COLO668 (cell line): Measurements from ENCODE around the gene CDC42EP4.
A peak's percentile ranks its signal among the peaks of the same experiment; 100 is the strongest.
"Not testable (repeated sequence)": the region's sequence is repeated elsewhere in the genome, so short reads cannot be mapped to it uniquely, and the experiment has no call there.

Experiments
- DNase-seq: peaks from one replicate; lab custom pipeline; 2025; ENCODE audit not compliant: unreplicated experiment; lab: John Stamatoyannopoulos, UW

CDC42EP4 gene

GRCh38 chr17:73343168-73343634 is 31.4 kb upstream of the CDC42EP4 start:
- no peak for DNase-seq

GRCh38 chr17:73342541-73343167 is 30.9 kb upstream of the CDC42EP4 start:
- no peak for DNase-seq

GRCh38 chr17:73342050-73342522 is 30.3 kb upstream of the CDC42EP4 start:
- no peak for DNase-seq

- DNase-seq: no peak
Measured at GRCh38 chr17:73341350-73342049, 29.7 kb upstream of the CDC42EP4 start.

- no peak for DNase-seq
Measured at GRCh38 chr17:73340093-73340596, 28.3 kb upstream of the CDC42EP4 start.

- no peak for DNase-seq
Measured at GRCh38 chr17:73338566-73339197, 26.9 kb upstream of the CDC42EP4 start.

- no peak for DNase-seq
Measured at GRCh38 chr17:73338050-73338521, 26.3 kb upstream of the CDC42EP4 start.

GRCh38 chr17:73337330-73337710 is 25.5 kb upstream of the CDC42EP4 start:
- DNase-seq: no peak

- DNase-seq: no peak
Measured at GRCh38 chr17:73336408-73337329, 24.9 kb upstream of the CDC42EP4 start.

- peak; percentile 79 for DNase-seq
Measured at GRCh38 chr17:73335591-73336407, 24.0 kb upstream of the CDC42EP4 start.

- peak; percentile 47 for DNase-seq
Measured at GRCh38 chr17:73334771-73335513, 23.1 kb upstream of the CDC42EP4 start.

GRCh38 chr17:73333445-73333844 is 21.6 kb upstream of the CDC42EP4 start:
- not testable (repeated sequence) for DNase-seq

- no peak for DNase-seq
Measured at GRCh38 chr17:73331060-73331459, 19.3 kb upstream of the CDC42EP4 start.

GRCh38 chr17:73327676-73328075 is 15.9 kb upstream of the CDC42EP4 start:
- DNase-seq: no peak

- DNase-seq: no peak
Measured at GRCh38 chr17:73325527-73325842, 13.7 kb upstream of the CDC42EP4 start.

- DNase-seq: no peak
Measured at GRCh38 chr17:73324711-73325526, 13.1 kb upstream of the CDC42EP4 start.

- no peak for DNase-seq
Measured at GRCh38 chr17:73324160-73324475, 12.3 kb upstream of the CDC42EP4 start.

- no peak for DNase-seq
Measured at GRCh38 chr17:73323409-73324159, 11.8 kb upstream of the CDC42EP4 start.
